HG03378 (cell line): ENCODE results near the gene KPNA4.

Source experiments
- ATAC-seq: cut with Tn5 transposase; IDR thresholded peaks from one replicate; pipeline ENCODE4 v1.9.1; 2021; ENCODE audit warnings: mild to moderate bottlenecking, moderate library complexity; ENCODE audit not compliant: unreplicated experiment

KPNA4 gene

GRCh38 chr3:160498202-160498601 lies 67.2 kb downstream of the KPNA4 start:
- no peak for ATAC-seq

- no peak for ATAC-seq
Observed at GRCh38 chr3:160490166-160490565, 75.2 kb downstream of the KPNA4 start.

- ATAC-seq = no peak
Observed at GRCh38 chr3:160486459-160486869, 78.9 kb downstream of the KPNA4 start.

- no peak for ATAC-seq
Observed at GRCh38 chr3:160482796-160483195, 82.6 kb downstream of the KPNA4 start.

- no peak for ATAC-seq
Observed at GRCh38 chr3:160481856-160482255, 83.5 kb downstream of the KPNA4 start.

GRCh38 chr3:160480931-160481330 lies 84.4 kb downstream of the KPNA4 start:
- ATAC-seq = no peak

- no peak for ATAC-seq
Observed at GRCh38 chr3:160479376-160479775, 86.0 kb downstream of the KPNA4 start.

- no peak for ATAC-seq
Observed at GRCh38 chr3:160478338-160478737, 87.0 kb downstream of the KPNA4 start.

GRCh38 chr3:160477750-160478149 lies 87.6 kb downstream of the KPNA4 start:
- ATAC-seq = no peak

- ATAC-seq = no peak
Observed at GRCh38 chr3:160475884-160476283, 89.5 kb downstream of the KPNA4 start.

- ATAC-seq = no peak
Observed at GRCh38 chr3:160475153-160475552, 90.2 kb downstream of the KPNA4 start.

- no peak for ATAC-seq
Observed at GRCh38 chr3:160474416-160474838, 90.9 kb downstream of the KPNA4 start.

- no peak for ATAC-seq
Observed at GRCh38 chr3:160473978-160474377, 91.4 kb downstream of the KPNA4 start.

- no peak for ATAC-seq
Observed at GRCh38 chr3:160473221-160473620, 92.2 kb downstream of the KPNA4 start.

- ATAC-seq = peak; percentile 62
Observed at GRCh38 chr3:160472344-160472743, 93.0 kb downstream of the KPNA4 start.

GRCh38 chr3:160471892-160472291 lies 93.5 kb downstream of the KPNA4 start:
- ATAC-seq = no peak

GRCh38 chr3:160470181-160470580 lies 95.2 kb downstream of the KPNA4 start:
- no peak for ATAC-seq

- no peak for ATAC-seq
Observed at GRCh38 chr3:160464971-160465370, 100.4 kb downstream of the KPNA4 start.

GRCh38 chr3:160464321-160464720 lies 101.0 kb downstream of the KPNA4 start:
- no peak for ATAC-seq

GRCh38 chr3:160460033-160460432 lies 105.3 kb downstream of the KPNA4 start:
- no peak for ATAC-seq

GRCh38 chr3:160459450-160459970 lies 105.9 kb downstream of the KPNA4 start:
- no peak for ATAC-seq

GRCh38 chr3:160458151-160458550 lies 107.2 kb downstream of the KPNA4 start:
- ATAC-seq = no peak

GRCh38 chr3:160455846-160456245 lies 109.5 kb downstream of the KPNA4 start:
- no peak for ATAC-seq
